Uterus (tissue), 4 donors: Measurements from ENCODE around the gene UFSP2. TPM values are rescaled to one million over a fixed set of nuclear protein-coding genes. Genes with fewer than 3 reads are reported as not detected.
A peak's percentile ranks its signal among the peaks of the same experiment; 100 is the strongest.

ENCODE experiments used
- DNase-seq, 2 donors: peaks; one replicate each; pipeline ENCODE4 v3.0.0-alpha.2; 2019 to 2020
- H3K27ac ChIP-seq, 2 donors: fragments of 200-600 bp; sonication (generic); 1 replicate in 1 of 2; 2 replicates in 1 of 2; pipeline ENCODE4 v1.5.1; 2016 to 2018
- H3K27me3 ChIP-seq, 2 donors: fragments of 200-600 bp; sonication (generic); one replicate each; pipeline ENCODE4 v1.5.1; 2018 to 2019; ENCODE audit warnings: control low read depth in 1 of 2
- H3K36me3 ChIP-seq, 2 donors: fragments of 200-600 bp; sonication (generic); one replicate each; pipeline ENCODE4 v1.5.1; 2019; ENCODE audit warnings: control low read depth in 1 of 2
- H3K4me1 ChIP-seq, 2 donors: fragments of 200-600 bp; sonication (generic); one replicate each; pipeline ENCODE4 v1.5.1; 2018 to 2019; ENCODE audit warnings: control low read depth in 1 of 2
- H3K4me3 ChIP-seq, 2 donors: fragments of 200-600 bp; sonication (generic); 1 replicate in 1 of 2; 2 replicates in 1 of 2; pipeline ENCODE4 v1.5.1; 2018 to 2019; ENCODE audit warnings: mild to moderate bottlenecking in 1 of 2
- H3K9me3 ChIP-seq, 2 donors: fragments of 200-600 bp; sonication (generic); one replicate each; pipeline ENCODE4 v1.5.1; 2019; ENCODE audit warnings: control low read depth in 1 of 2
- CTCF ChIP-seq, 4 experiments: fragments of 200-600 bp in 2 of 4; fragments of 450-650 bp in 2 of 4; sonication (generic) in 2 of 4; IDR thresholded peaks; one replicate each; pipeline ENCODE4 v1.5.1; 2016 to 2019; ENCODE audit warnings: antibody characterized with exemption in 4 of 4, mild to moderate bottlenecking in 2 of 4, moderate library complexity in 1 of 4
- POLR2A ChIP-seq, 2 donors: fragments of 450-650 bp; IDR thresholded peaks; one replicate each; pipeline ENCODE4 v1.6.1; 2016; ENCODE audit warnings: antibody characterized with exemption in 2 of 2, mild to moderate bottlenecking in 1 of 2, moderate library complexity in 1 of 2
- intact Hi-C: fragments of 100-400 bp; cut with DNase I; formaldehyde crosslinking; loops from one replicate; pipeline ENCODE4 v1.15.1; 2023; ENCODE audit warnings: low total_unique reads
- total RNA-seq, 4 donors: library from RNA; depleted of rRNA in 3 of 4; stranded (reverse); fragments of >200 nt in 3 of 4; gene quantifications; one replicate each; pipeline versions ENCODE4 v1.1.0 to v1.2.4, GENCODE V29; 2014 to 2023
- donor health status: DM: yes; HTN: yes; CAD: no.

The UFSP2 gene
- total RNA-seq, 4 donors from 2014 or later = 18.2 to 170 (median 55.8) TPM

GRCh38 chr4:185390941-185391340 is 34.8 kb downstream of the UFSP2 start:
- no peak overlapping the region for H3K4me3 ChIP-seq
- intact Hi-C loops = no loop called here
- TF ChIP-seq POLR2A (IDR thresholded peaks at IDR 0.05) = no peak
- TF ChIP-seq CTCF (IDR thresholded peaks at IDR 0.05) = no peak

GRCh38 chr4:185387957-185388356 is 37.8 kb downstream of the UFSP2 start:
- Histone ChIP-seq H3K4me3 (no peak overlapping the region), H3K27me3 (no peaks in the 10 kb centered on the region), H3K4me1 (no peaks in the 10 kb centered on the region), H3K9me3 (no peaks in the 10 kb centered on the region), H3K27ac (no peak overlapping the region), H3K36me3 (no peaks in the 10 kb centered on the region)
- intact Hi-C loops = no loop called here
- no peak for DNase-seq
- no peak for TF ChIP-seq POLR2A (IDR thresholded peaks at IDR 0.05)
- no peak for TF ChIP-seq CTCF (IDR thresholded peaks at IDR 0.05)

More at GRCh38 chr4:185390941-185391340, 34.8 kb downstream of the UFSP2 start:
- no peaks in the 10 kb centered on the region for H3K27me3 ChIP-seq
- H3K36me3 ChIP-seq = no peaks in the 10 kb centered on the region
- no peaks in the 10 kb centered on the region for H3K4me1 ChIP-seq
- no peak for DNase-seq
- H3K9me3 ChIP-seq = no peaks in the 10 kb centered on the region
- no peak overlapping the region for H3K27ac ChIP-seq

GRCh38 chr4:185384930-185385331 is 40.8 kb downstream of the UFSP2 start:
- H3K27ac ChIP-seq = peak overlapping the region; percentile 5 to 25
- H3K4me1 ChIP-seq = no peaks in the 10 kb centered on the region
- no peak overlapping the region for H3K4me3 ChIP-seq
- no peaks in the 10 kb centered on the region for H3K27me3 ChIP-seq
- intact Hi-C loops = no loop called here
- no peaks in the 10 kb centered on the region for H3K36me3 ChIP-seq
- TF ChIP-seq POLR2A (IDR thresholded peaks at IDR 0.05) = no peak
- no peak for TF ChIP-seq CTCF (IDR thresholded peaks at IDR 0.05)
- H3K9me3 ChIP-seq = no peaks in the 10 kb centered on the region
- no peak for DNase-seq

GRCh38 chr4:185384061-185384460 is 41.7 kb downstream of the UFSP2 start:
- TF ChIP-seq POLR2A (IDR thresholded peaks at IDR 0.05) (no peak), CTCF (IDR thresholded peaks at IDR 0.05) (no peak)
- no peaks in the 10 kb centered on the region for H3K27me3 ChIP-seq
- intact Hi-C loops = no loop called here
- no peaks in the 10 kb centered on the region for H3K4me1 ChIP-seq
- no peaks in the 10 kb centered on the region for H3K36me3 ChIP-seq
- no peak overlapping the region for H3K4me3 ChIP-seq
- H3K9me3 ChIP-seq = no peaks in the 10 kb centered on the region
- H3K27ac ChIP-seq = peak overlapping the region in 1 of 2 donors; percentile 25
- no peak for DNase-seq

- Histone ChIP-seq H3K4me1 (no peaks in the 10 kb centered on the region), H3K36me3 (no peaks in the 10 kb centered on the region), H3K4me3 (no peak overlapping the region), H3K27ac (no peak overlapping the region), H3K9me3 (no peaks in the 10 kb centered on the region), H3K27me3 (no peaks in the 10 kb centered on the region)
- no peak for DNase-seq
- TF ChIP-seq POLR2A (IDR thresholded peaks at IDR 0.05) (no peak), CTCF (IDR thresholded peaks at IDR 0.05) (no peak)
- intact Hi-C loops = no loop called here
These were observed 42.3 kb downstream of the UFSP2 start for GRCh38 chr4:185383451-185383850.
